Spleen (tissue), 11 donors: Measurements from ENCODE around the gene TEKTIP1. TPM values are rescaled to one million over a fixed set of nuclear protein-coding genes. Genes with fewer than 3 reads are reported as not detected.
A peak's percentile ranks its signal among the peaks of the same experiment; 100 is the strongest.

Source experiments
- DNase-seq: peaks from one replicate; pipeline ENCODE4 v3.0.0-alpha.2; 2020
- H3K27ac ChIP-seq, 8 donors: fragments of 200-600 bp; sonication (generic) in 7 of 8; 1 replicate in 4 of 8; 2 replicates in 4 of 8; pipeline versions ENCODE4 v1.5.0 to v1.8.0; 2016 to 2021; ENCODE audit warnings: inconsistent platforms in 4 of 8, mild to moderate bottlenecking in 4 of 8, moderate library complexity in 1 of 8
- H3K27me3 ChIP-seq, 7 donors: fragments of 200-600 bp; sonication (generic) in 6 of 7; replicated peaks in 1 of 7; 1 replicate in 4 of 7; 2 replicates in 3 of 7; pipeline versions ENCODE4 v1.5.0 to v1.8.0; 2016 to 2021; ENCODE audit warnings: inconsistent platforms in 3 of 7, mild to moderate bottlenecking in 1 of 7
- H3K36me3 ChIP-seq, 6 donors: fragments of 200-600 bp; sonication (generic) in 5 of 6; 1 replicate in 4 of 6; 2 replicates in 2 of 6; pipeline versions ENCODE4 v1.5.0 to v1.8.0; 2016 to 2021; ENCODE audit warnings: inconsistent platforms in 2 of 6
- H3K4me1 ChIP-seq, 6 donors: fragments of 200-600 bp; sonication (generic) in 5 of 6; 1 replicate in 3 of 6; 2 replicates in 3 of 6; pipeline versions ENCODE4 v1.5.0 to v1.8.0; 2016 to 2021; ENCODE audit warnings: inconsistent platforms in 3 of 6
- H3K4me3 ChIP-seq, 8 donors: fragments of 200-600 bp; sonication (generic) in 7 of 8; 1 replicate in 4 of 8; 2 replicates in 4 of 8; pipeline versions ENCODE4 v1.5.0 to v1.8.0; 2016 to 2021; ENCODE audit warnings: inconsistent platforms in 4 of 8, mild to moderate bottlenecking in 4 of 8, moderate library complexity in 2 of 8
- H3K9me3 ChIP-seq, 8 donors: fragments of 200-600 bp; sonication (generic) in 7 of 8; 1 replicate in 4 of 8; 2 replicates in 4 of 8; pipeline versions ENCODE4 v1.5.0 to v1.8.0; 2016 to 2021; ENCODE audit warnings: inconsistent platforms in 4 of 8
- CTCF ChIP-seq, 11 experiments: fragments of 200-600 bp in 7 of 11; fragments of 450-650 bp in 4 of 11; sonication (generic) in 4 of 11; IDR thresholded peaks in 8 of 11; conservative IDR thresholded peaks in 3 of 11; 1 replicate in 7 of 11; 2 replicates in 4 of 11; pipeline versions ENCODE4 v1.4.0 to v1.8.0; 2016 to 2021; ENCODE audit warnings: antibody characterized with exemption in 11 of 11, inconsistent platforms in 4 of 11, mild to moderate bottlenecking in 1 of 11
- POLR2A ChIP-seq, 3 donors: fragments of 450-650 bp; IDR thresholded peaks; one replicate each; pipeline ENCODE4 v1.5.1; 2017; ENCODE audit warnings: antibody characterized with exemption in 3 of 3, mild to moderate bottlenecking in 1 of 3
- POLR2AphosphoS5 ChIP-seq, 3 donors: sonication (generic); formaldehyde crosslinking; IDR thresholded peaks; one replicate each; pipeline ENCODE4 v1.5.1; 2017; ENCODE audit warnings: antibody characterized with exemption in 3 of 3
- WGBS, 5 donors: extraction: QIAGEN DNeasy Blood & Tissue Kit in 3 of 5; methylation state at CpG; one replicate each; pipeline versions ENCODE4 v1.1.5 to v1.1.7; 2013 to 2018; 5-methylcytosine and 5-hydroxymethylcytosine counted together
- intact Hi-C: fragments of 100-400 bp; cut with DNase I; formaldehyde crosslinking; loops from one replicate; pipeline ENCODE4 v1.15.0; 2023; ENCODE audit warnings: low total_unique reads
- polyA plus RNA-seq, 3 donors: library from polyadenylated mRNA; stranded (reverse); fragments of 200-250 nt; gene quantifications; one replicate each; pipeline ENCODE4 v1.2.1, GENCODE V29; 2013
- total RNA-seq, 7 donors: library from RNA; depleted of rRNA in 3 of 7; stranded (reverse); fragments of >200 nt in 3 of 7; fragmentation: NEBNext Ultra II Directional in 4 of 7; extraction: Animal tissue kit (Norgen Biotek cat#: 25700) in 4 of 7; gene quantifications; one replicate each; pipeline versions ENCODE4 v1.1.0 to v1.2.1, GENCODE V29; 2016 to 2021
- donor health status: healthy with polysubstance abuse.
- donor health status: DM: no; HTN: no; CAD: no; lungs with moderate emphysema.
- donor health status: DM: no; HTN: no; CAD: no.
- donor health status: Bipolar disorder and iron deficiency.
- donor health status: healthy.
- donor health status: DM: no; HTN: no; CAD: no.
- donor health status: DM: yes; HTN: yes; CAD: no.

Gene TEKTIP1
- total and polyA plus RNA-seq, 10 donors = 1.2 to 7.4 (median 3.1) TPM; not detected in 1

- H3K9me3 ChIP-seq = peaks cover 0 to 5% (median 0%) of the 10 kb centered on the region in 8 donors
- peaks cover 0 to 94% (median 65%) of the 10 kb centered on the region in 6 donors for H3K36me3 ChIP-seq
- intact Hi-C loops = no loop called here
- H3K4me1 ChIP-seq = peaks cover 0 to 25% (median 12%) of the 10 kb centered on the region in 6 donors
- H3K27ac ChIP-seq = no peak overlapping the region
- WGBS, 5 donors = 95 to 100% (median 98%) methylated on average over 6 to 14 of the region's 14 CpGs
- no peak overlapping the region for H3K4me3 ChIP-seq
- no peak for DNase-seq
- peak in 2 of 3 donors; percentile 18 to 60 for TF ChIP-seq POLR2AphosphoS5 (IDR thresholded peaks at IDR 0.05)
- TF ChIP-seq CTCF (IDR thresholded peaks at IDR 0.05 in 8 of 11, conservative IDR thresholded peaks at IDR 0.05 in 3 of 11) = no peak
- no peaks in the 10 kb centered on the region for H3K27me3 ChIP-seq
Observed at GRCh38 chr19:3535563-3535965, 3.4 kb upstream of the TEKTIP1 start.

GRCh38 chr19:3535981-3536380 is 3.0 kb upstream of the TEKTIP1 start:
- H3K27ac ChIP-seq = peak overlapping the region in 2 of 8 donors; percentile 37 to 54
- WGBS, 5 donors = 83 to 98% (median 91%) methylated on average over 8 to 10 of the region's 10 CpGs
- no peak for TF ChIP-seq POLR2A (IDR thresholded peaks at IDR 0.05)
- TF ChIP-seq POLR2AphosphoS5 (IDR thresholded peaks at IDR 0.05) = no peak
- no peak for TF ChIP-seq CTCF (IDR thresholded peaks at IDR 0.05 in 8 of 11, conservative IDR thresholded peaks at IDR 0.05 in 3 of 11)
- no peak overlapping the region for H3K4me3 ChIP-seq
- H3K4me1 ChIP-seq = peaks cover 0 to 25% (median 12%) of the 10 kb centered on the region in 6 donors
- peaks cover 0 to 5% (median 0%) of the 10 kb centered on the region in 8 donors for H3K9me3 ChIP-seq
- peaks cover 0 to 90% (median 61%) of the 10 kb centered on the region in 6 donors for H3K36me3 ChIP-seq
- H3K27me3 ChIP-seq = no peaks in the 10 kb centered on the region
- no peak for DNase-seq
- intact Hi-C loops = no loop called here

GRCh38 chr19:3536429-3537100 is 2.4 kb upstream of the TEKTIP1 start:
- intact Hi-C loops = no loop called here
- 67 to 81% (median 72%) methylated on average over 9 to 27 of the region's 27 CpGs for WGBS, 5 donors
- peaks cover 0 to 25% (median 12%) of the 10 kb centered on the region in 6 donors for H3K4me1 ChIP-seq
- no peaks in the 10 kb centered on the region for H3K27me3 ChIP-seq
- H3K9me3 ChIP-seq = peaks cover 0 to 5% (median 0%) of the 10 kb centered on the region in 8 donors
- H3K36me3 ChIP-seq = peaks cover 0 to 85% (median 55%) of the 10 kb centered on the region in 6 donors
- TF ChIP-seq CTCF (IDR thresholded peaks at IDR 0.05 in 8 of 11, conservative IDR thresholded peaks at IDR 0.05 in 3 of 11) (no peak), POLR2AphosphoS5 (IDR thresholded peaks at IDR 0.05) (peak; percentile 12 to 63 (median 44))
- no peak for DNase-seq
- H3K27ac ChIP-seq = peak overlapping the region in 6 of 8 donors; percentile 13 to 54 (median 35)
- H3K4me3 ChIP-seq = no peak overlapping the region

- peak overlapping the region in 6 of 8 donors; percentile 13 to 54 (median 35) for H3K27ac ChIP-seq
- no peak for DNase-seq
- no peak overlapping the region for H3K4me3 ChIP-seq
- intact Hi-C loops = no loop called here
- H3K9me3 ChIP-seq = peaks cover 0 to 5% (median 0%) of the 10 kb centered on the region in 8 donors
- 53 to 71% (median 66%) methylated on average over 10 to 13 of the region's 13 CpGs for WGBS, 5 donors
- no peaks in the 10 kb centered on the region for H3K27me3 ChIP-seq
- H3K4me1 ChIP-seq = peaks cover 0 to 25% (median 12%) of the 10 kb centered on the region in 6 donors
- TF ChIP-seq POLR2AphosphoS5 (IDR thresholded peaks at IDR 0.05) = peak in 2 of 3 donors; percentile 27 to 45
- TF ChIP-seq POLR2A (IDR thresholded peaks at IDR 0.05) = no peak
- peaks cover 0 to 85% (median 51%) of the 10 kb centered on the region in 6 donors for H3K36me3 ChIP-seq
Observed at GRCh38 chr19:3537101-3537437, 1.9 kb upstream of the TEKTIP1 start.
